Cardiac fibroblast (primary cell): ENCODE data around the gene ENOX2.
A peak's percentile ranks its signal among the peaks of the same experiment; 100 is the strongest.

Source experiments
- DNase-seq, 2 donors: peaks; one replicate each; pipeline versions ENCODE4 v3.0.0 to v3.0.0-alpha.2; 2010; ENCODE audit warnings: low read depth in 2 of 2
- H3K4me3 ChIP-seq, 2 donors: replicated peaks in 1 of 2; 1 replicate in 1 of 2; 2 replicates in 1 of 2; pipeline ENCODE4 v1.5.1; 2011; ENCODE audit warnings: low read depth in 2 of 2, low read length in 2 of 2, mild to moderate bottlenecking in 2 of 2, moderate library complexity in 1 of 2
- TF ChIP-seq, protein P1 (sequence below): IDR thresholded peaks from one replicate; pipeline ENCODE4 v1.5.1; 2011; ENCODE audit warnings: low read depth, mild to moderate bottlenecking, low read length, inconsistent platforms

Gene ENOX2

GRCh38 chrX:130631011-130631410 is 272.0 kb downstream of the ENOX2 start:
- H3K4me3 ChIP-seq, result no peak overlapping the region
- TF ChIP-seq, protein P1, sequence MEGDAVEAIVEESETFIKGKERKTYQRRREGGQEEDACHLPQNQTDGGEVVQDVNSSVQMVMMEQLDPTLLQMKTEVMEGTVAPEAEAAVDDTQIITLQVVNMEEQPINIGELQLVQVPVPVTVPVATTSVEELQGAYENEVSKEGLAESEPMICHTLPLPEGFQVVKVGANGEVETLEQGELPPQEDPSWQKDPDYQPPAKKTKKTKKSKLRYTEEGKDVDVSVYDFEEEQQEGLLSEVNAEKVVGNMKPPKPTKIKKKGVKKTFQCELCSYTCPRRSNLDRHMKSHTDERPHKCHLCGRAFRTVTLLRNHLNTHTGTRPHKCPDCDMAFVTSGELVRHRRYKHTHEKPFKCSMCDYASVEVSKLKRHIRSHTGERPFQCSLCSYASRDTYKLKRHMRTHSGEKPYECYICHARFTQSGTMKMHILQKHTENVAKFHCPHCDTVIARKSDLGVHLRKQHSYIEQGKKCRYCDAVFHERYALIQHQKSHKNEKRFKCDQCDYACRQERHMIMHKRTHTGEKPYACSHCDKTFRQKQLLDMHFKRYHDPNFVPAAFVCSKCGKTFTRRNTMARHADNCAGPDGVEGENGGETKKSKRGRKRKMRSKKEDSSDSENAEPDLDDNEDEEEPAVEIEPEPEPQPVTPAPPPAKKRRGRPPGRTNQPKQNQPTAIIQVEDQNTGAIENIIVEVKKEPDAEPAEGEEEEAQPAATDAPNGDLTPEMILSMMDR, result no peak
- no peak for DNase-seq

- DNase-seq, result no peak
- TF ChIP-seq, protein P1, result no peak
- H3K4me3 ChIP-seq, result no peak overlapping the region
Measured at GRCh38 chrX:130628516-130628915, 274.5 kb downstream of the ENOX2 start.

DNA sequence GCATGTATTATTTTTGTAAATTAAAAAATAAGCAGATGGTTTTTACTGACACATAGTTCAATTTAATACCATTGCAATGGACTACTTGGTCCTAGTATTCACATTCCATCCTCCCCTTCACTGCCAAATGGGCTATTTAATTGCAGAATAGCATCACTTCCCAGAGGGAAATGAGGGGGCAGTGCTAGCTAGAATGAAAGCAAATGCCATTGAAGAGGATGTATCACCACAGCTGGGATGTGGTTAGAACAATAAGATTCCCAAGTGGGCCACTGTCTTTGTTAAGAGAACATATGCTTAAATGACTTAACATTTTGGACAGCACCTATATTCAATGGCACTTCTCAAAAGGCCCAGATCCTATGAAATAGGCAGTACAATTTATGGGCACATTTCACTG is 276.5 kb downstream of the ENOX2 start:
- TF ChIP-seq, protein P1, result no peak
- no peak overlapping the region for H3K4me3 ChIP-seq
- DNase-seq, result peak in 1 of 2 donors; percentile 49

GRCh38 chrX:130625386-130625785 is 277.6 kb downstream of the ENOX2 start:
- TF ChIP-seq, protein P1, result no peak
- no peak for DNase-seq
- no peak overlapping the region for H3K4me3 ChIP-seq

DNA sequence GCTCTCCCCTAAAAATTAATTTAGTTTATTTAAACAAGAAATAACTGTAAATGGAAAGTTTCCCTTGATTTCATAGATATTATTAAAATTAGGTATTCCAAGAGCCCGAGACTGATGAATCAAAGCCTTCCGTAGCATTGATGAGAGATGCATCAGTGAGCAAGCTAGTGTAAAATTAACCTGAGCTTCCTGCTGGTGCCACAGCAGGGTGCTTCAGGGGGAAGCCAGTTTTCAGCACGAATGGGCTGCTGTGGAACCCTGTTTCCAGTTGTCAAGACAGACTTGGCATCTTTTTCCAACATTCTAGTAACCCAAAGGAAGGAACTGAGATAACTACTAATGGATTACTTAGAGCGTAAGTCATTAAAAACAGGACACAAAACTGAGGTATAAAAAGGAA is 279.5 kb downstream of the ENOX2 start:
- DNase-seq, result no peak
- no peak overlapping the region for H3K4me3 ChIP-seq
- TF ChIP-seq, protein P1, result no peak

GRCh38 chrX:130615941-130616340 is 287.1 kb downstream of the ENOX2 start:
- no peak overlapping the region for H3K4me3 ChIP-seq
- DNase-seq, result no peak
- TF ChIP-seq, protein P1, result no peak

DNA sequence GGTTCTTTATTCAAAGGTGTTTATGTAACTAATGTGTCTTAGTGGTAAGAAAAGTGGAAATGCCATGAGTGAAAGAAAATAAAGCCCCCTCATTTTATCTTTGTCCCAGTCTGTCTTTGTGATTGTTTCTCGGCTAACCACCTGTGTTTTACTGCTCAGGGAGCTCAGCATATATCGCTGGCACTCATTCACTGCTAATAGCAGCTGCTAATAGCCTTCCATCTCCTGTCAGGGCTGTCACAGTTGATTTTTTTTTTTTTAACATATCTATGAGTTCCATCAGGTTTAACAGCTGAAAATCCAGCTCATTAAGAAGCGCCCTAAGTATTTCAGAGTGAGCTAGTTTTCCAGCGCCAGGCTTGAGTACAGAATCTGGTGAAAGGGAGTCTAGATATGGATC is 295.6 kb downstream of the ENOX2 start:
- H3K4me3 ChIP-seq, result no peak overlapping the region
- no peak for DNase-seq
- TF ChIP-seq, protein P1, result no peak
